GM23338 (cell line): ENCODE data around the gene FUZ. TPM values are rescaled to one million over a fixed set of nuclear protein-coding genes. Genes with fewer than 3 reads are reported as not detected.

Experiments used
- ATAC-seq: fragments of 200-7000 bp; cut with Tn5 transposase; 3 replicates; pipeline ENCODE4 v1.9.1; 2020
- DNase-seq: peaks from one replicate; pipeline ENCODE4 v3.0.0-alpha.2; 2015; ENCODE audit warnings: low spot score
- H2AFZ ChIP-seq: fragments of 200-600 bp; sonication (generic); 2 replicates; pipeline ENCODE4 v1.8.0; 2016; ENCODE audit warnings: antibody characterized with exemption, mild to moderate bottlenecking, moderate library complexity
- H3F3A ChIP-seq: fragments of 200-600 bp; sonication (generic); replicated peaks from 2 replicates; pipeline ENCODE4 v1.8.0; 2017; ENCODE audit warnings: antibody characterized with exemption, mixed run types, low read depth
- H3K27ac ChIP-seq: fragments of 200-600 bp; sonication (generic); 2 replicates; pipeline ENCODE4 v1.6.1; 2016; ENCODE audit warnings: low read depth
- H3K27me3 ChIP-seq: fragments of 200-600 bp; sonication (generic); 2 replicates; pipeline ENCODE4 v1.8.0; 2016; ENCODE audit warnings: mild to moderate bottlenecking, mixed run types, moderate library complexity; ENCODE audit not compliant: insufficient read depth
- H3K36me3 ChIP-seq: fragments of 200-600 bp; sonication (generic); 2 replicates; pipeline ENCODE4 v1.8.0; 2016; ENCODE audit warnings: mild to moderate bottlenecking; ENCODE audit not compliant: insufficient read depth
- H3K4me1 ChIP-seq: fragments of 200-600 bp; sonication (generic); 2 replicates; pipeline ENCODE4 v1.8.0; 2016; ENCODE audit warnings: mild to moderate bottlenecking, moderate library complexity; ENCODE audit not compliant: insufficient read depth
- H3K4me2 ChIP-seq: fragments of 200-600 bp; sonication (generic); 2 replicates; pipeline ENCODE4 v1.7.1; 2017; ENCODE audit warnings: mixed run types
- H3K4me3 ChIP-seq: fragments of 200-600 bp; sonication (generic); 2 replicates; pipeline ENCODE4 v1.6.1; 2016; ENCODE audit warnings: mixed run types
- H3K79me2 ChIP-seq: fragments of 200-600 bp; sonication (generic); replicated peaks from 2 replicates; pipeline ENCODE4 v1.8.0; 2017; ENCODE audit warnings: mild to moderate bottlenecking; ENCODE audit not compliant: insufficient read depth
- H3K9me2 ChIP-seq: fragments of 200-600 bp; sonication (generic); 2 replicates; pipeline ENCODE4 v1.8.0; 2017; ENCODE audit not compliant: insufficient read depth
- H4K20me1 ChIP-seq: fragments of 200-600 bp; sonication (generic); replicated peaks from 2 replicates; pipeline ENCODE4 v1.8.0; 2017; ENCODE audit warnings: mild to moderate bottlenecking; ENCODE audit not compliant: insufficient read depth
- H3K27ac Mint-ChIP-seq: 2 replicates; pipeline ENCODE4 v1.8.0; 2020; ENCODE audit warnings: inconsistent platforms, mild to moderate bottlenecking, moderate library complexity, mixed read lengths
- H3K27me3 Mint-ChIP-seq: 3 replicates; pipeline ENCODE4 v1.8.0; 2022; ENCODE audit warnings: low read depth, mild to moderate bottlenecking, moderate library complexity, mixed read lengths, inconsistent platforms; ENCODE audit not compliant: insufficient read depth, poor library complexity
- H3K36me3 Mint-ChIP-seq: 3 replicates; pipeline ENCODE4 v1.8.0; 2021; ENCODE audit warnings: low read depth, mild to moderate bottlenecking, inconsistent platforms, moderate library complexity, mixed read lengths
- H3K4me1 Mint-ChIP-seq: 3 replicates; pipeline ENCODE4 v1.8.0; 2020; ENCODE audit warnings: mild to moderate bottlenecking, inconsistent platforms, mixed read lengths
- H3K4me3 Mint-ChIP-seq: 3 replicates; pipeline ENCODE4 v1.8.0; 2021; ENCODE audit warnings: moderate library complexity, mild to moderate bottlenecking, inconsistent platforms, mixed read lengths
- H3K9me3 Mint-ChIP-seq: 3 replicates; pipeline ENCODE4 v1.8.0; 2020; ENCODE audit warnings: moderate library complexity, mild to moderate bottlenecking, inconsistent platforms, mixed read lengths
- CREB1 ChIP-seq: fragments of 250-450 bp; sonication (Bioruptor Pico); IDR thresholded peaks from 2 replicates; pipeline ENCODE4 v1.5.0; 2020; ENCODE audit warnings: low read depth, mild to moderate bottlenecking, moderate library complexity
- EZH2 ChIP-seq: fragments of 200-600 bp; sonication (generic); IDR thresholded peaks from one replicate; pipeline ENCODE4 v1.8.0; 2017; ENCODE audit warnings: antibody characterized with exemption, mild to moderate bottlenecking, low read depth; ENCODE audit not compliant: unreplicated experiment
- EZH2phosphoT487 ChIP-seq: fragments of 200-600 bp; sonication (generic); IDR thresholded peaks from one replicate; pipeline ENCODE4 v1.8.1; 2018; ENCODE audit warnings: antibody characterized with exemption; ENCODE audit not compliant: unreplicated experiment
- JUNB ChIP-seq: IDR thresholded peaks from one replicate; pipeline ENCODE4 v1.6.1; 2016; ENCODE audit warnings: antibody characterized with exemption; ENCODE audit not compliant: unreplicated experiment
- NANOG ChIP-seq: IDR thresholded peaks from 2 replicates; pipeline ENCODE4 v1.6.1; 2016; ENCODE audit warnings: antibody characterized with exemption, borderline replicate concordance
- POLR2AphosphoS5 ChIP-seq: IDR thresholded peaks from 2 replicates; pipeline ENCODE4 v1.6.1; 2016; ENCODE audit warnings: antibody characterized with exemption, low read depth
- STAT1 ChIP-seq: IDR thresholded peaks from one replicate; pipeline ENCODE4 v1.6.1; 2016; ENCODE audit warnings: antibody characterized with exemption; ENCODE audit not compliant: unreplicated experiment
- ZNF114 ChIP-seq: fragments of 250-450 bp; sonication (Bioruptor Pico); IDR thresholded peaks from 2 replicates; pipeline ENCODE4 v1.5.0; 2020; ENCODE audit warnings: mild to moderate bottlenecking, moderate library complexity
- ZNF331 ChIP-seq: fragments of 250-450 bp; sonication (Bioruptor Pico); IDR thresholded peaks from 2 replicates; pipeline ENCODE4 v1.5.0; 2020; ENCODE audit warnings: low read depth, mild to moderate bottlenecking, moderate library complexity
- polyA plus RNA-seq: library from polyadenylated mRNA; unstranded; fragments of >200 nt; fragmentation: Nextera tagmentation; extraction: Ambion mirVana; gene quantifications from 2 replicates; pipeline ENCODE4 v1.2.1, GENCODE V29; 2016
- total RNA-seq: library from RNA; depleted of rRNA; stranded (reverse); fragments of >200 nt; shearing (Covaris generic); gene quantifications from 2 replicates; pipeline ENCODE4 v1.2.3, GENCODE V29; 2014
- TF ChIP-seq, protein P1 (sequence below): IDR thresholded peaks from 2 replicates; pipeline ENCODE4 v1.6.1; 2016; ENCODE audit warnings: antibody characterized with exemption
- TF ChIP-seq, protein P2 (sequence below), 2 experiments: fragments of 200-600 bp in 1 of 2; sonication (generic) in 1 of 2; conservative IDR thresholded peaks; 2 replicates each; pipeline versions ENCODE4 v1.5.1 to v1.6.1; 2016 to 2017; ENCODE audit warnings: antibody characterized with exemption in 2 of 2, low read depth in 2 of 2, mild to moderate bottlenecking in 2 of 2, moderate library complexity in 1 of 2
- TF ChIP-seq, protein P3 (sequence below): fragments of 250-450 bp; sonication (Bioruptor Pico); IDR thresholded peaks from 2 replicates; pipeline ENCODE4 v1.5.0; 2020; ENCODE audit warnings: mild to moderate bottlenecking, moderate library complexity
- TF ChIP-seq, protein P4 (sequence below): IDR thresholded peaks from one replicate; pipeline ENCODE4 v1.6.1; 2018; ENCODE audit warnings: antibody characterized with exemption; ENCODE audit not compliant: unreplicated experiment

FUZ gene
- total and polyA plus RNA-seq, 2 experiments from 2014 or later, result 24.3 to 34.8 TPM

DNA sequence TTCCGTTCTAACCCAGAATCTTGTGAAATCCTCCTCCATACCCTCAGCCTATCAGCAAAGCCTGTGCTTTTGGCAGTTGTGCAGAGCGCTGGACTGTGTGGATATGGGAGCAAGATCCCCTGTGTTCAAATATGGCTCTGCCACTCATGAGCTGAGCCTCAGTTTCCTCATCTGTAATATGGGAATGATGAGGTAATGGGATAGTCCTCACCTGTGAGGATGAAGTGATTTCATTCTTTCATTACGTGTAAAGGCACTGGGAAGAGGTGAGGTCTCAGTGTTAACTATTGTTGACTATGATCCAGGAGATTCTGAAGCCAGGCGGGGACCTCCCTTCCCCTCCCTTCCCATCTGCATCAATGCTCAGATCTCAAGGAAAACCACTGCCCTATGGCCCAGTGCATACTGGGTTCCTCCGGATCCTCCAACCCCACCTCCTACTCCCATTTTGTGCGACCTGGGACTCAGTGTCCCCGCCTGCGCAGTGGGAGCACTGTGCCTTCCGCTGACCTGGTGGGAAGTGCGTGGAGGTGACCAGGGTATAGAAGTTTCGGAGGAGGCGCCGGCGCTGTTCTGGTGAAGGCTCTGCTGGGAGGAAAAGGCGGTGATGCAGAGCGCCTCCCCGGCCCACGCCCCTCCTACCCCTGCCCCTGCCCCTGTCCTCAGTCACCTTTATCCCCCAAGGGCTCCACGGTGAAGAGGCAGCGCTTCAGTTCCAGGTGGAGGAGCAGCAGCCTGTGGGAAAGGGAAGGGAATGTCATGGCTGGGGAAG is 5.0 kb downstream of the FUZ start:
- peak overlapping the region; percentile 55; the same call in 1 of the 2 replicates for H3K27ac ChIP-seq
- H3K27ac Mint-ChIP-seq, result 0 out of 2 replicates have a peak overlapping the region, but pooled peaks have one; percentile 56
- peak; percentile 7 for ATAC-seq

More for the DNA sequence above, 5.0 kb downstream of the FUZ start:
- Mint-ChIP-seq H3K4me3 (peak overlapping the region; percentile 81), H3K4me1 (peaks cover 32% of the 10 kb centered on the region), H3K27me3 (peaks cover 22% of the 10 kb centered on the region), H3K9me3 (no peaks in the 10 kb centered on the region; the same call in 2 of the 3 replicates), H3K36me3 (peaks cover 37% of the 10 kb centered on the region)
- no peak overlapping the region for H2AFZ ChIP-seq
- peaks cover 31% of the 10 kb centered on the region for H3F3A ChIP-seq
- no peaks in the 10 kb centered on the region; the same call in 1 of the 2 replicates for H3K36me3 ChIP-seq
- H3K79me2 ChIP-seq, result no peaks in the 10 kb centered on the region
- no peaks in the 10 kb centered on the region for H3K9me2 ChIP-seq
- H3K27me3 ChIP-seq, result no peaks in the 10 kb centered on the region
- H3K4me3 ChIP-seq, result peak overlapping the region; percentile 63
- TF ChIP-seq, protein P1, sequence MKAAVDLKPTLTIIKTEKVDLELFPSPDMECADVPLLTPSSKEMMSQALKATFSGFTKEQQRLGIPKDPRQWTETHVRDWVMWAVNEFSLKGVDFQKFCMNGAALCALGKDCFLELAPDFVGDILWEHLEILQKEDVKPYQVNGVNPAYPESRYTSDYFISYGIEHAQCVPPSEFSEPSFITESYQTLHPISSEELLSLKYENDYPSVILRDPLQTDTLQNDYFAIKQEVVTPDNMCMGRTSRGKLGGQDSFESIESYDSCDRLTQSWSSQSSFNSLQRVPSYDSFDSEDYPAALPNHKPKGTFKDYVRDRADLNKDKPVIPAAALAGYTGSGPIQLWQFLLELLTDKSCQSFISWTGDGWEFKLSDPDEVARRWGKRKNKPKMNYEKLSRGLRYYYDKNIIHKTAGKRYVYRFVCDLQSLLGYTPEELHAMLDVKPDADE, result no peak
- TF ChIP-seq ZNF331 (CRISPR knock-in tag), result no peak
- TF ChIP-seq POLR2AphosphoS5, result no peak
- no peak for TF ChIP-seq ZNF114 (CRISPR knock-in tag)
- no peak for TF ChIP-seq EZH2
- TF ChIP-seq, protein P2, sequence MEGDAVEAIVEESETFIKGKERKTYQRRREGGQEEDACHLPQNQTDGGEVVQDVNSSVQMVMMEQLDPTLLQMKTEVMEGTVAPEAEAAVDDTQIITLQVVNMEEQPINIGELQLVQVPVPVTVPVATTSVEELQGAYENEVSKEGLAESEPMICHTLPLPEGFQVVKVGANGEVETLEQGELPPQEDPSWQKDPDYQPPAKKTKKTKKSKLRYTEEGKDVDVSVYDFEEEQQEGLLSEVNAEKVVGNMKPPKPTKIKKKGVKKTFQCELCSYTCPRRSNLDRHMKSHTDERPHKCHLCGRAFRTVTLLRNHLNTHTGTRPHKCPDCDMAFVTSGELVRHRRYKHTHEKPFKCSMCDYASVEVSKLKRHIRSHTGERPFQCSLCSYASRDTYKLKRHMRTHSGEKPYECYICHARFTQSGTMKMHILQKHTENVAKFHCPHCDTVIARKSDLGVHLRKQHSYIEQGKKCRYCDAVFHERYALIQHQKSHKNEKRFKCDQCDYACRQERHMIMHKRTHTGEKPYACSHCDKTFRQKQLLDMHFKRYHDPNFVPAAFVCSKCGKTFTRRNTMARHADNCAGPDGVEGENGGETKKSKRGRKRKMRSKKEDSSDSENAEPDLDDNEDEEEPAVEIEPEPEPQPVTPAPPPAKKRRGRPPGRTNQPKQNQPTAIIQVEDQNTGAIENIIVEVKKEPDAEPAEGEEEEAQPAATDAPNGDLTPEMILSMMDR (conservative IDR thresholded peaks at IDR 0.05; ENCODE audit: low read depth in 2 of 2), result no peak
- no peak for TF ChIP-seq NANOG
- TF ChIP-seq STAT1, result no peak
- TF ChIP-seq EZH2phosphoT487, result no peak
- TF ChIP-seq JUNB, result no peak
- TF ChIP-seq, protein P3, sequence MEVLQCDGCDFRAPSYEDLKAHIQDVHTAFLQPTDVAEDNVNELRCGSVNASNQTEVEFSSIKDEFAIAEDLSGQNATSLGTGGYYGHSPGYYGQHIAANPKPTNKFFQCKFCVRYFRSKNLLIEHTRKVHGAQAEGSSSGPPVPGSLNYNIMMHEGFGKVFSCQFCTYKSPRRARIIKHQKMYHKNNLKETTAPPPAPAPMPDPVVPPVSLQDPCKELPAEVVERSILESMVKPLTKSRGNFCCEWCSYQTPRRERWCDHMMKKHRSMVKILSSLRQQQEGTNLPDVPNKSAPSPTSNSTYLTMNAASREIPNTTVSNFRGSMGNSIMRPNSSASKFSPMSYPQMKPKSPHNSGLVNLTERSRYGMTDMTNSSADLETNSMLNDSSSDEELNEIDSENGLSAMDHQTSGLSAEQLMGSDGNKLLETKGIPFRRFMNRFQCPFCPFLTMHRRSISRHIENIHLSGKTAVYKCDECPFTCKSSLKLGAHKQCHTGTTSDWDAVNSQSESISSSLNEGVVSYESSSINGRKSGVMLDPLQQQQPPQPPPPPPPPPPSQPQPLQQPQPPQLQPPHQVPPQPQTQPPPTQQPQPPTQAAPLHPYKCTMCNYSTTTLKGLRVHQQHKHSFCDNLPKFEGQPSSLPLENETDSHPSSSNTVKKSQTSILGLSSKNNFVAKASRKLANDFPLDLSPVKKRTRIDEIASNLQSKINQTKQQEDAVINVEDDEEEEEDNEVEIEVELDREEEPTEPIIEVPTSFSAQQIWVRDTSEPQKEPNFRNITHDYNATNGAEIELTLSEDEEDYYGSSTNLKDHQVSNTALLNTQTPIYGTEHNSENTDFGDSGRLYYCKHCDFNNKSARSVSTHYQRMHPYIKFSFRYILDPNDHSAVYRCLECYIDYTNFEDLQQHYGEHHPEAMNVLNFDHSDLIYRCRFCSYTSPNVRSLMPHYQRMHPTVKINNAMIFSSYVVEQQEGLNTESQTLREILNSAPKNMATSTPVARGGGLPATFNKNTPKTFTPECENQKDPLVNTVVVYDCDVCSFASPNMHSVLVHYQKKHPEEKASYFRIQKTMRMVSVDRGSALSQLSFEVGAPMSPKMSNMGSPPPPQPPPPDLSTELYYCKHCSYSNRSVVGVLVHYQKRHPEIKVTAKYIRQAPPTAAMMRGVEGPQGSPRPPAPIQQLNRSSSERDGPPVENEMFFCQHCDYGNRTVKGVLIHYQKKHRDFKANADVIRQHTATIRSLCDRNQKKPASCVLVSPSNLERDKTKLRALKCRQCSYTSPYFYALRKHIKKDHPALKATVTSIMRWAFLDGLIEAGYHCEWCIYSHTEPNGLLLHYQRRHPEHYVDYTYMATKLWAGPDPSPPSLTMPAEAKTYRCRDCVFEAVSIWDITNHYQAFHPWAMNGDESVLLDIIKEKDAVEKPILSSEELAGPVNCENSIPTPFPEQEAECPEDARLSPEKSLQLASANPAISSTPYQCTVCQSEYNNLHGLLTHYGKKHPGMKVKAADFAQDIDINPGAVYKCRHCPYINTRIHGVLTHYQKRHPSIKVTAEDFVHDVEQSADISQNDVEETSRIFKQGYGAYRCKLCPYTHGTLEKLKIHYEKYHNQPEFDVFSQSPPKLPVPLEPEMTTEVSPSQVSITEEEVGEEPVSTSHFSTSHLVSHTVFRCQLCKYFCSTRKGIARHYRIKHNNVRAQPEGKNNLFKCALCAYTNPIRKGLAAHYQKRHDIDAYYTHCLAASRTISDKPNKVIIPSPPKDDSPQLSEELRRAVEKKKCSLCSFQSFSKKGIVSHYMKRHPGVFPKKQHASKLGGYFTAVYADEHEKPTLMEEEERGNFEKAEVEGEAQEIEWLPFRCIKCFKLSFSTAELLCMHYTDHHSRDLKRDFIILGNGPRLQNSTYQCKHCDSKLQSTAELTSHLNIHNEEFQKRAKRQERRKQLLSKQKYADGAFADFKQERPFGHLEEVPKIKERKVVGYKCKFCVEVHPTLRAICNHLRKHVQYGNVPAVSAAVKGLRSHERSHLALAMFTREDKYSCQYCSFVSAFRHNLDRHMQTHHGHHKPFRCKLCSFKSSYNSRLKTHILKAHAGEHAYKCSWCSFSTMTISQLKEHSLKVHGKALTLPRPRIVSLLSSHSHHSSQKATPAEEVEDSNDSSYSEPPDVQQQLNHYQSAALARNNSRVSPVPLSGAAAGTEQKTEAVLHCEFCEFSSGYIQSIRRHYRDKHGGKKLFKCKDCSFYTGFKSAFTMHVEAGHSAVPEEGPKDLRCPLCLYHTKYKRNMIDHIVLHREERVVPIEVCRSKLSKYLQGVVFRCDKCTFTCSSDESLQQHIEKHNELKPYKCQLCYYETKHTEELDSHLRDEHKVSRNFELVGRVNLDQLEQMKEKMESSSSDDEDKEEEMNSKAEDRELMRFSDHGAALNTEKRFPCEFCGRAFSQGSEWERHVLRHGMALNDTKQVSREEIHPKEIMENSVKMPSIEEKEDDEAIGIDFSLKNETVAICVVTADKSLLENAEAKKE (CRISPR knock-in tag), result no peak
- TF ChIP-seq, protein P4, sequence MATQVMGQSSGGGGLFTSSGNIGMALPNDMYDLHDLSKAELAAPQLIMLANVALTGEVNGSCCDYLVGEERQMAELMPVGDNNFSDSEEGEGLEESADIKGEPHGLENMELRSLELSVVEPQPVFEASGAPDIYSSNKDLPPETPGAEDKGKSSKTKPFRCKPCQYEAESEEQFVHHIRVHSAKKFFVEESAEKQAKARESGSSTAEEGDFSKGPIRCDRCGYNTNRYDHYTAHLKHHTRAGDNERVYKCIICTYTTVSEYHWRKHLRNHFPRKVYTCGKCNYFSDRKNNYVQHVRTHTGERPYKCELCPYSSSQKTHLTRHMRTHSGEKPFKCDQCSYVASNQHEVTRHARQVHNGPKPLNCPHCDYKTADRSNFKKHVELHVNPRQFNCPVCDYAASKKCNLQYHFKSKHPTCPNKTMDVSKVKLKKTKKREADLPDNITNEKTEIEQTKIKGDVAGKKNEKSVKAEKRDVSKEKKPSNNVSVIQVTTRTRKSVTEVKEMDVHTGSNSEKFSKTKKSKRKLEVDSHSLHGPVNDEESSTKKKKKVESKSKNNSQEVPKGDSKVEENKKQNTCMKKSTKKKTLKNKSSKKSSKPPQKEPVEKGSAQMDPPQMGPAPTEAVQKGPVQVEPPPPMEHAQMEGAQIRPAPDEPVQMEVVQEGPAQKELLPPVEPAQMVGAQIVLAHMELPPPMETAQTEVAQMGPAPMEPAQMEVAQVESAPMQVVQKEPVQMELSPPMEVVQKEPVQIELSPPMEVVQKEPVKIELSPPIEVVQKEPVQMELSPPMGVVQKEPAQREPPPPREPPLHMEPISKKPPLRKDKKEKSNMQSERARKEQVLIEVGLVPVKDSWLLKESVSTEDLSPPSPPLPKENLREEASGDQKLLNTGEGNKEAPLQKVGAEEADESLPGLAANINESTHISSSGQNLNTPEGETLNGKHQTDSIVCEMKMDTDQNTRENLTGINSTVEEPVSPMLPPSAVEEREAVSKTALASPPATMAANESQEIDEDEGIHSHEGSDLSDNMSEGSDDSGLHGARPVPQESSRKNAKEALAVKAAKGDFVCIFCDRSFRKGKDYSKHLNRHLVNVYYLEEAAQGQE, result no peak
- TF ChIP-seq CREB1, result no peak
- peak overlapping the region; percentile 82 for H3K4me2 ChIP-seq
- no peaks in the 10 kb centered on the region; the same call in 1 of the 2 replicates for H4K20me1 ChIP-seq
- DNase-seq, result peak; percentile 61
- peaks cover 25% of the 10 kb centered on the region; the same call in 1 of the 2 replicates for H3K4me1 ChIP-seq
